Measurements from ENCODE around the gene CLCNKA. TPM values are rescaled to one million over a fixed set of nuclear protein-coding genes. Genes with fewer than 3 reads are reported as not detected.
"Not testable (repeated sequence)": the region's sequence is repeated elsewhere in the genome, so short reads cannot be mapped to it uniquely, and the experiment has no call there.

CLCNKA gene
- polyA plus RNA-seq, 3 donors = 13.0 to 21.6 (median 18.1) TPM

DNA sequence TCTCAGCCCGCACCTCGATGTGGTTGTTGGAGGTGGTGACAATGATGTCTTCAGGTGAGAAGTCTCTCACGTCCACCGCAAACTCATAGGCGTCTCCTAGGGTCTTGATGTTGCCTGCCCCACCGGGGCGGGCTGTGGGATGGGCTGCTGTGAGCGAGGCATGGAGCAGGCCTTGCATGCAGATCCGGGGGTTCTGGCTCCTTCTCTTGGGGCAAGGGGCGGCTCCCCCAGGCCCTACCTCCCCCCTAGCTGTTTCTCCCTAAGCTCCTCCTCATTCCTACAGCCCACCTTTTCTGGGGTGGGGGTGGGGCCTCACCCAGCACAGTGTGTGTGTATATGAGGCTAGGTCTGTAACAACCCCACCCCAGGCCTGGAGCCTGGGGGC is 4.8 kb upstream of the CLCNKA start:
- DNase-seq = no peak

- peak; percentile 27 for DNase-seq
Measured at GRCh38 chr1:16017461-16018303, 4.2 kb upstream of the CLCNKA start, which contains the start of gene HSPB7. TSS of gene HSPB7 (minus strand) at chr1:16018043. CDS start at chr1:16017963, 80 bp downstream.

DNA sequence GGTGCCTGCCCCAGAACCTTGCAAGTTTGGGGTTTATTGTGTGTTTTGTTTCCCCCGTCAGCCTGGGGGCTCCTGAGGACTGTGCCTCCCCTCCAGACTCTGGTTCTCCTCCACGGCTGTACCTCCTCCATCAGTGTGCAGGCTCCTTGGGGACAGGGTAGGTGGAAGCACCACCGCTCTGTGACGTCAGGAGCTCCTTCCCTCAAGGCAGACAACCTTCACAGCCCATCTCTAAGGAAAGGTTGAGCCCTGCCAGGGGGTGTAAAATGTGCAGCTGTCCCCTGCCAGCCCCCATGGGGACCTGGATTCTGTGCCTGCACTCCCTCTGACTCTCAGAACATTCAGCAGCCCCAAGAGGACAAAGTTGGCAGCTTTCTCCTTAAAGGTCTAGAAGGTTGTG is 3.5 kb upstream of the CLCNKA start:
- DNase-seq = no peak

- no peak for DNase-seq
Measured at GRCh38 chr1:16018749-16019643, 2.8 kb upstream of the CLCNKA start.

GRCh38 chr1:16019644-16020277 is 2.1 kb upstream of the CLCNKA start:
- DNase-seq = no peak

DNA sequence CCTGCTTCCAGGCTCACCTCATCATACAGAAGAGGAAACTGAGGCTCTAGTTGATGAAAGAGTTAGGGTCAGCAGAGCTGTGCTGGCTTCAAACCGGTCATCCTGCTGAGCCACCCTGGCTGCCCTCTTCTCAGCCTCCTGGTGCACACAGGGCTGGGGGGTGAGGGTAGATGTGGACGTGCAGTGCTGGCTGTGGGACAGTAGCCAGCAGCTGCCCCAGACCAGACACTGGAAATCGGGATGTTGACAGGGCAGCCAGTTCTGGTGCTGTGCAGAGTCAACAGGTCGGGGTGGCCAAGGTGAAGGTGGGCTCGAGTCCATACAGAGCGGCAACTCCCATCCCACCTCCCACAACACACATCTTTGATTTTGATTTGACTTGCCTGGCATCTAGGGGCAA is 1.5 kb upstream of the CLCNKA start:
- no peak for DNase-seq

GRCh38 chr1:16020878-16021277 is 958 bp upstream of the CLCNKA start:
- not testable (repeated sequence) for DNase-seq

DNA sequence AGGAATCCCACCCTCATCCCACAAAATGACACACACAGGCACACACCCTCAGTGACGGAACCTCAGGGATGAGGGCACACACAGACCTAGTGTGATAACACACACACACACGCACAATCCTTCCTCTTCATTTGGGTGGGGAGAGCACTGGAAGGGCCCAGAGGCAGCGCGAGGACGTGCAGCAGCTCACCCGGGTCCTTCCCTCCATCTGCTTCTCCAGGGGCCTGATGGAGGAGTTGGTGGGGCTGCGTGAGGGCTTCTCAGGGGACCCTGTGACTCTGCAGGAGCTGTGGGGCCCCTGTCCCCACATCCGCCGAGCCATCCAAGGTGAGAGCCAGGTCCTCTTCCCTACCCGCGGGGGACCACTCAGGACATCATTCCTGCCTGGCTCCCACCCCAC is 557 bp downstream of the CLCNKA start:
- DNase-seq = no peak

GRCh38 chr1:16023050-16023653 is 1.3 kb downstream of the CLCNKA start:
- DNase-seq = no peak

DNA sequence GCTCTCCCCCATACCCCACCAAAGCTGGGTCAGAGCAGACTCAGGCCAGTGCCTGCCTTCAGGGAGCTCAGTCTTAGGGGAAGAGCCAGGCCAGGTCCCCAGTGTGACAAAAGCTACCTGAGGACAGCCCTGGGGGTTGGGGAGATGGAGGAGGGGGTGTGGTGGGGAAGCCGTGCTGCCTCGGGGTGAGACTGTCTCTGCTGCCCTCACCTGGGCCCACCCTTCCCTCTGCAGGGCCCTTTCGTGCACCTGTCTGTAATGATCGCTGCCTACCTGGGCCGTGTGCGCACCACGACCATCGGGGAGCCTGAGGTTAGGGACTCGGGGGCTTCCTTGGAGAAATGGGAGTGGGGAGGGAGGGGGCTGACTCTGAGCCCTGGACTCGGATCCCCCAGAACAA is 4.5 kb downstream of the CLCNKA start:
- not testable (repeated sequence) for DNase-seq

- DNase-seq = peak; percentile 62
Measured at GRCh38 chr1:16026723-16027484, 5.1 kb downstream of the CLCNKA start.

GRCh38 chr1:16028237-16029002 is 6.6 kb downstream of the CLCNKA start:
- no peak for DNase-seq

DNA sequence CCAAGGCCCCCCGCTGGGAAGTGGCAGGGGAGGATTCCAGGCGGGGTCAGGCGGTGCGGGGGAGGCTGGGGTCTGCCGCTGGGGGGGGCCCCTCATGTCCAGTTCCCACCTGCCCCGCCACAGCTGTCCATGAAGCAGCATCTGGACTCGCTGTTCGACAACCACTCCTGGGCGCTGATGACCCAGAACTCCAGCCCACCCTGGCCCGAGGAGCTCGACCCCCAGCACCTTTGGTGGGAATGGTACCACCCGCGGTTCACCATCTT is 7.1 kb downstream of the CLCNKA start:
- DNase-seq = not testable (repeated sequence)

DNA sequence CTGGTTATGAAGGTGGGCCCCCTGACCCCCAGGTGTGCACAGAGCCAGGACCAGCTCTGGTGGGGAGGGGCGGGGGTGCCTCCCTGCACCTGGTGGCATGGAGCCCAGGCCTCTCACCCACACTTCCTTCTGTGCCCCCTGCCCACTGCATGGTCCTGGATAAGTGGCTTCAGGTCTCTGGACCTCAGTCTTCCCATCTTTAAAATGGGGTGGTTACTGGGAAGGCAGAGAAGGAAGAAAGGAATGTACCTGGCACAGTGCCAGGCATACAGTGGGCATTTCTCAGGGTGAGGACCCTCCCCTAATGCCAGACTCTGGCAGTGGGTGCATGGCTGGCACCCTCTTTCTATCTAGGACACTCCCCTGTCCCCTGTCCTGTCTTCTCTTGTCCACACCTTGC is 7.5 kb downstream of the CLCNKA start:
- DNase-seq = no peak

DNA sequence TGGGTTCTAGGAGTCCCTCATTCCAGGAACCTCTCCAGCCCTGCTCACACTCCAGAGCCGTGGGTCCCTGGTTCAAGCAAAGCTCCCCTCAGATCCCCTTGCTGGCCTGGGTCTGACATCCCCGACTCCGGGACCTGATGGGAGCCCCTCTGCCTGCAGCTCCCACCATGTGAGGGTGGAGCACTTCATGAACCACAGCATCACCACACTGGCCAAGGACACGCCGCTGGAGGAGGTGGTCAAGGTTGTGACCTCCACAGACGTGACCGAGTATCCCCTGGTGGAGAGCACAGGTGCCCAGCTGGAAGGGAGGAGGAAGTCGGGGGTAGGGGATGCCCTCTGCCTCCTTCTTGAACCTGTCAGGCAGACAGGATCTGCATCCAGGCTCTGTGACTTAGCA is 9.7 kb downstream of the CLCNKA start:
- DNase-seq = no peak

DNA sequence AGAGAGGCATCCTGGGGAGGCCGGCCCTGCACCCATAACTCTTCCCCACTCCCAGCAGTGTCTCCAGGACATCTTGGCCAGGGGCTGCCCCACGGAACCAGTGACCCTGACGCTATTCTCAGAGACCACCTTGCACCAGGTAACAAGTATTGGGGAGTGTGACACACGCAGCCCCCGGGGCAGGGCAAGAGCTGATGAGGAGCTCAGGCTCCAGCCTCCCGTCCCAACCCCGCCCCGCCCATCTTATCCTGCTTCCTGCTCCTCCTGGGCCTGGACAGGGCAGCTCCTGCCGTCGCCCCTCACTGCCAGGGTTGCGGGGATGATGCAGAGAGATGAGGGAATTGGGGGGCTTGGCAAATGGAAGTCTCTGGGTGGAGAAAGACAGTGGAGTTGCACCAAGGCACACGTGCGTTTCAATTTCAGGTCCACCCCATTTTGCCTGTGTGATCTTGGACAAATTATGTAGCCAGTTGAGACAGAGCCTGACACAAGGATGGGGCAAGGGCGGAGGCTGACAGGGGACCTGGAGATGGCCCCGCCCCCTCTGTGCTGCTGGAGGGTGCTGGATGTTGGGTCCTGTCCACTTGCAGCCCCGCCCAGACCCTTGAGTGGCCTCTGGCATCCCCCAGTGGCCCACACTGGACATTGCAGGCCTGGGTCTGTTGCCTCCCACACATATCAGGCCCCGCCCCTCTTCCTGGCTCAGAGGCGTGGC is 10.7 kb downstream of the CLCNKA start:
- DNase-seq = peak; percentile 82

- not testable (repeated sequence) for DNase-seq
Measured at GRCh38 chr1:16033103-16033632, 11.3 kb downstream of the CLCNKA start.

DNA sequence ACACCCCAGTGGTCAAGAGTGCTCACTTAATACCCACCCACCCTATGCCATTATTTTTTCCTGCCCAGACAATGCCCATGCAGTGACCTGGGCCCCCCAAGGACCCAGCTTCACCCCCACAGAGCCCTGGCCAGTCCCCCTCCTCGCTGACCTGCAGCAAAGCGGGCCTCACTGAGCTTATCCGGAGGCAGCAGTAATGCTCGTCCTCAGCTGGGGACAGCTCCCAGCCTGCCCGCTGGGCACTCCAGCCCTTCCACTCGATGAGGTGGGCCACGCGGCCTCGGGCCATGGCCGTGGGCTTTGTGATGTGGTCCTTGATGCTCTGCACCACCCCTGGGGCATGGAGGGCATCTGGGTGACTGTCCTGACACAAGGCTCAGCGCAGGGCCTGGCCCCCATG is 14.6 kb downstream of the CLCNKA start:
- DNase-seq = not testable (repeated sequence)

DNA sequence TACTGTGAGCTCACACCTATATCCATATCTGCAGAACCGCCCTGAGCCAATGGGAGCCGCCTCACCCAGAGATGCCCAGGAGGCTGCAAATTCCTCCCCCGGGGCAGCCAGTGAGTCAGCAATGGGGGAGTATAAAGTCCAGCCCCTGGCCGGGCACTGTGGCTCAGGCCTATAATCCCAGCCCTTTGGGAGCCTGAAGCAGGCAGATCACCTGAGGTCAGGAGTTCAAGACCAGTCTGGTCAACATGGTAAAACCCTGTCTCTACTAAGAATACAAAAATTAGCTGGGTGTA is 16.7 kb downstream of the CLCNKA start:
- no peak for DNase-seq

GRCh38 chr1:16039871-16040270 is 18.0 kb downstream of the CLCNKA start:
- DNase-seq = not testable (repeated sequence)
